GM21529 (cell line): Measurements from ENCODE around the gene SLC25A40.
"Not testable (repeated sequence)": the region's sequence is repeated elsewhere in the genome, so short reads cannot be mapped to it uniquely, and the experiment has no call there.

Experiments used
- ATAC-seq: cut with Tn5 transposase; IDR thresholded peaks from one replicate; pipeline ENCODE4 v1.9.1; 2021; ENCODE audit not compliant: unreplicated experiment

Gene SLC25A40, protein sequence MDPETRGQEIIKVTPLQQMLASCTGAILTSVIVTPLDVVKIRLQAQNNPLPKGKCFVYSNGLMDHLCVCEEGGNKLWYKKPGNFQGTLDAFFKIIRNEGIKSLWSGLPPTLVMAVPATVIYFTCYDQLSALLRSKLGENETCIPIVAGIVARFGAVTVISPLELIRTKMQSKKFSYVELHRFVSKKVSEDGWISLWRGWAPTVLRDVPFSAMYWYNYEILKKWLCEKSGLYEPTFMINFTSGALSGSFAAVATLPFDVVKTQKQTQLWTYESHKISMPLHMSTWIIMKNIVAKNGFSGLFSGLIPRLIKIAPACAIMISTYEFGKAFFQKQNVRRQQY

DNA sequence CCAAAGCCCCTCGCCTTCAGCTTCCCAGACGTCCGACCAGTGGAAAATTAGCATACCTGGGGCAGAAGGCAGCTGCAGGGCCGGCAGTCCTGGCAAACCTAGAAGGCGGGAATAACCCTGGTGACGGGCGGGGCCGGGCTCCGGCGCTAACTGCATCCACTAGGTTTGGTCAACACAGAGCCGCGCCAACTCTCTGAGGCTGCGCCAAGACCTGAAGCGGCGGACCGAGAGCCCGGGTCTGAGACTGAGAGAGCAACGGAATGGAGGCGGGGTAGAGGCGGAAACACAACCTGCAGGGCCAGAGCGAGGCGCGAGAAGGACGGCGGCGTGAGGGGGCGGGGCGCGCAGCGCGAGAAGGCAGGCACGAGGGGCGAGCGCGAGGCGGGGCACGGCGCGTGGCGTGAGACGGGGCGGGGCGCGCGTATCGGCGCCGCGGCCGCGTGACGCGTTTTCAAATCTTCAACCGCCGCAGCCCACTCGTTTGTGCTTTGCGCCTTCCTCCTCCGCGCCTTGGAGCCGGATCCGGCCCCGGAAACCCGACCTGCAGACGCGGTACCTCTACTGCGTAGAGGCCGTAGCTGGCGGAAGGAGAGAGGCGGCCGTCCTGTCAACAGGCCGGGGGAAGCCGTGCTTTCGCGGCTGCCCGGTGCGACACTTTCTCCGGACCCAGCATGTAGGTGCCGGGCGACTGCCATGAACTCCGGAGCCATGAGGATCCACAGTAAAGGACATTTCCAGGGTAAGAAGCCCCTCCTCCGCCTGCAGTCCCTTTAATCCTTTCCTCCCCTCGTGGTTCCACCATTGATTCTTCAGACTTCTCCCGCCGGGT, at the start of gene SLC25A40, which contains the start of gene DBF4:
TSS of gene SLC25A40 (minus strand) at position 321 of the 829 bp plus-strand sequence. CDS start 17,633 bp downstream, outside the sequence.
TSS of gene DBF4 (plus strand) at position 454 of the 829 bp plus-strand sequence. CDS start at position 694, 240 bp downstream.
- ATAC-seq: peak; percentile 89

DNA sequence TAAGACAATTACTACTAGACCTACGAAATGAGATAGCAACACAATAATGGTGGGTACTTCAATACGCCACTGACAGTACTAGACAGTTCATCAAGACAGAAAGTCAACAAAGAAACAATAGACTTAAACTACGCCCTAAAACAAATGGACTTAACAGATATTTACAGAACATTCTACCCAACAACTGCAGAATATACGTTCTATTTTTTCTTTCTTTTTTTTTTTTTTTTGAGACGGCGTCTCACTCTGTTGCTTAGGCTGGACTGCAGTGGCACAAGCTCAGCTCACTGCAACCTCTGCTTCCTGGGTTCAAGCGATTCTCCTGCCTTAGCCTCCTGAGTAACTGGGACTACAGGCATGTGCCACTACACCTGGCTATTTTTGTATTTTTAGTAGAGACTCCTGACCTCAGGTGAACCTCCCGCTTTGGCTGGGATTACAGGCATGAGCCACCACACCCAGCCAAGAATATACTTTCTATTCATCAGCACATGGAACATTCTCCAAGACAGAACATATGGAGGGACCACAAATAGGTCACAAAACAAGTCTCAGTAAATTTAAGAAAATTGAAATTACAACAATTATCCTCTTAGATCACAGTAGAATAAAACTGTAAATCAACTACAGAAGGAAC, 46.7 kb upstream of the SLC25A40 start:
- not testable (repeated sequence) for ATAC-seq

DNA sequence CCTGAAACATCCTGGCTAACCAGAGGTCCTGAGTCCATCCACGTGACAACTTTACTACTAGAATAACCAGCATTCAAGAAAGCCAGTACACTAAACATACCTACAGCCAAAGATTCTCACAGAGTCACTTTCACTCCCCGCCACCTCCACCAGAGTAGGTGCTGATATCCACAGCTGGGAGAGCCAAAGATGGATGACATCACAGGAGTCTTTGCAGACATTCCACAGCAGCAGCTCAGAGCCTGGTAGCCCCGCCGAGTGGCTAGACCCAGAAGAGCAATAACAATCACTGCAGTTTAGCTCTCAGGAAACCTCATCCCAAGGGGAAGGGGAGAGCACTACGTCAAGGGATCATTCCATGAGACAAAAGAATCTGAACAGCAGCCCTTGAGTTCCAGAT, 44.4 kb upstream of the SLC25A40 start:
- no peak for ATAC-seq

DNA sequence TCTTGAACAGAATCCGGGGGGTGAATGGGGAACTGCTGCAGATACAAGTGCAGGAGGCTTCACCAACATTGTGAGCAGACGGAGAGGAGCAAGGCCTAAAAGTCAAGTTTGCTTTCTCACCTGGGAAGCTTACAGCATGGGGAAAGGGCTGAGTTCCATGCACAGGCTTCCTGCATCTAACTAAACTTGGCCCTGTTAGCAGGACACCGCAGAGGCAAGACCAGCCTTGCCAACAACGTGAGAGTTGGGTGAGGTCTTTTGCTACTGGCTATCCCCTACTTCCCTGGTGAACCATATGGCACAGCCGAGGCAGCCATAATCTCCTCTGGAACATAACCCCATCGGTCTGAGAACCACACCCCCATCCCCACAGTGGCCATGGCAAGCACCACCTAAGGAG, 43.7 kb upstream of the SLC25A40 start:
- ATAC-seq: no peak

DNA sequence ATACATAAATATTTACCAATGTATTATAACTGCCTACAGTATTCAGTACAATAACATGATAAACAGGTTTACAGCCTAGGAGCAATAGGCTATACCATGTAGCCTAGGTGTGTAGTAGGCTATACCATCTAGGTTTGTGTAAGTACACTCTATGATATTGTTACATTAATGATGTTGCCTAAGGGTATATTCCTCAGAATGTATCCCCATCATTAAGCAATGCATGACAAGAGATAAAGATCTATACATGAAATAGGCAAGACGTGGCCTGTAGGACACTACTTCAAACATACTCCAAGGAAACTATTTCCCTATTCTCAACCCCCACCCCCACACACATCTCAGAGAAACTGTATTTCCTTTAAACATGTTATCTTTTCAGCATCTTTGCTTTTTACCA, 42.6 kb upstream of the SLC25A40 start:
- ATAC-seq: no peak

DNA sequence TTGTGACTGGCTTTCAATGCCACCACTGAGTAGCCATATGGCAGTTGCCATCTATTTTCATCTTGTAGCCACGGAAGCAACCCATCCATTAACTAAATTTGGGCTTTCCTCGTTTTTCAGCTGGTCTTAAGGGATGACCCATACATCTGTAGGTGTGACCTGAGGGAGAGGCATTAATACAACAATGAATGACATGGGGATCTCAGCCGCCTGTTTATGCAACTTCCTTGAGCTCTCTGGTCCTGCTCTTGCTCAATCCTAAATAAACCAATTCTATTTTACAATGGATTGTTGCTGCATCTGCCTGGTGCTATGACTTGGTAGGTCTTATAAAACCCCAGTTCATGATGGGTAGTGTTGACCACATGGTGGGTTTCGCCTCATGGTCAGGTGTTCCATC, 36.0 kb upstream of the SLC25A40 start:
- no peak for ATAC-seq

DNA sequence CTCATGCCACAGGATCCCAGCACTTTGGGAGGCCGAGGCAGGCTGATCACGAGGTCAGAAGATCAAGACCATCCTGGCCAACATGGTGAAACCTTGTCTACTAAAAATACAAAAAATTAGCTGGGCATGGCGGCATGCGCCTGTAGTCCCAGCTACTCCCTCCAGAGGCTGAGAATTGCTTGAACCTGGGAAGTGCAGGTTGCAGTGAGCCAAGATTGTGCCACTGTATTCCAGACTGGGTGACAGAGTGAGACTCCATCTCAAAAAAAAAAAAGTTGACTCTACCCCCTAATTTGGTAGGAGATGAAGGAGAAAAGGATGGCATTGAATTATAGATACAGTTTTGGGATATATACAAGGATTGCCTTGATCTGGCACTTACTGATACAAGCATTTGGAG, 32.7 kb upstream of the SLC25A40 start:
- not testable (repeated sequence) for ATAC-seq

DNA sequence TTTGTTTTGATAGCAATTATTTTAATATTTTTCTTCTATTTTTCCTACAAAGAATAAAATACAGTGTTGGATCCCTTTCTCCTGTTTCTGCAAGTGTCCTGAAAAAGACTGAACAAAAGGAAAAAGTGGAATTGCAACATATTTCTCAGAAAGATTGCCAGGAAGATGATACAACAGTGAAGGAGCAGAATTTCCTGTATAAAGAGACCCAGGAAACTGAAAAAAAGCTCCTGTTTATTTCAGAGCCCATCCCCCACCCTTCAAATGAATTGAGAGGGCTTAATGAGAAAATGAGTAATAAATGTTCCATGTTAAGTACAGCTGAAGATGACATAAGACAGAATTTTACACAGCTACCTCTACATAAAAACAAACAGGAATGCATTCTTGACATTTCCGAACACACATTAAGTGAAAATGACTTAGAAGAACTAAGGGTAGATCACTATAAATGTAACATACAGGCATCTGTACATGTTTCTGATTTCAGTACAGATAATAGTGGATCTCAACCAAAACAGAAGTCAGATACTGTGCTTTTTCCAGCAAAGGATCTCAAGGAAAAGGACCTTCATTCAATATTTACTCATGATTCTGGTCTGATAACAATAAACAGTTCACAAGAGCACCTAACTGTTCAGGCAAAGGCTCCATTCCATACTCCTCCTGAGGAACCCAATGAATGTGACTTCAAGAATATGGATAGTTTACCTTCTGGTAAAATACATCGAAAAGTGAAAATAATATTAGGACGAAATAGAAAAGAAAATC, 31.2 kb upstream of the SLC25A40 start:
- not testable (repeated sequence) for ATAC-seq

DNA sequence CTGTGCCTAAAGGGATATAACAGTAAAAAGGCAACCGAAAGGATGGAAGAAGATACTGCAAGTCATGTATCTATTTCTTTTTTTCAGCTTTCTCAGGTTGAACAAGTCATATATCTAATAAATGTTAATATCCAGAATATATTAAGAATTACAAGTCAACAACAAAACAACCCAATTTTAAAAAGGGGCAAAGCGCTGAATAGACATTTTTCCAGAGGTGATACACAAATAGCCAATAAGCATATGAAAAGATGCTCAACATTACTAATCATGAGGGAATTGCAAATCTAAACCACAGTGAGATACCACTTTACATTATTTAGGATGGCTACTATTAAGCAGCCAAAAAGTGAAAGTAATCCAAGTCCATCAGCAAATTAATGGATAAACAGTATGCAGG, 23.1 kb upstream of the SLC25A40 start:
- ATAC-seq: no peak

DNA sequence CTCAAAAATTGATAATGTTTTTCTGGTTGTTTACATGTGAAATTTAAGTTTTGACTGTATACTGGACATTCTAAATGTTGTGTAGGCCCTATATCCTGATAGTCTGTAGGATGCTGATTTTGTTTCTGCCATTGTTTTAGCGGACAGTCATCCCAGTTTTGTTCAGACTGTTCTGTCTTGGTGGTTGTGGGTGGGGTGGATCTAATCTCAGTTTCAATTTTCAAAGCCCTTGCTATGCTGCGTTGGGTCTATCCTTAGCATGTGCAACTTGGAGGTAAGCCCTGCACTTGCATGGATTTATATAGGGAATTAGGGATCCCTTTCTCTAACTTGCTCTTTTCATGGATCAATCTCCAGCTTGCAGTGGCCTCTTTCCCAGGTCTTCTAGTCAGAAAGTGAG, 19.2 kb upstream of the SLC25A40 start:
- no peak for ATAC-seq

DNA sequence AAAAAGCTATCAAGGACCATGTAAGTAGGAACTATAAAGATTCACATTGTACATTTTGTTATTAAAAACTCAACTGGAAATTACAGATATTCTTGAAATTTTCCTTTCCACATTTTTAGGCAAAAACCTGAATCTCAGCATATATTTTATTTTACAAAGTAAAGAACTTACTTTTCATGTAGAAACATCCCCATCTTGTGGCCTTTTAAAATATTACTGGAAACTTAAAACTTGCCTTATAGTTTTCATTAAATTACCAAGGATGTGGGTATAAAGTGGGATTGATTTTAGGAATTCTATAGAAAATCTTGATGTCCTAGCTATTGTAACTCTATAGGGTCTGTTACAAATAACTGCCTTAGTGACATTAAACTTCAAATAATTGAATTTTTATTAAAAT, 10.7 kb upstream of the SLC25A40 start:
- ATAC-seq: no peak

DNA sequence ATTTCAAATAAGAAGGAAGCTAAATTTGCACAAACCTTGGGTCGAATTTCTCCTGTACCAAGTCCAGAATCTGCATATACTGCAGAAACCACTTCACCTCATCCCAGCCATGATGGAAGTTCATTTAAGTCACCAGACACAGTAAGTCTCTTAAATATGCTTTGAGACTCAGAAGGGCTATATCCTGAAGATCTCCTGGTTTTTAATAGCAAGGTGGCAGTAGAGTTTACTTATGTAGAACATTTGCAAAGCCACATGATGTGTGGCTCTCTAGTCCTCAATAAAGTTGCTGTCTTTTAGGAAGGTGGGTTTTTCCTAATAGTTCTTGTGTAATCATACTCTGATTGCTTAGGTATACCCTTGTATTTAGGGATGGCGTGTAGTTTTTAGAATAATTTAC, 8.9 kb upstream of the SLC25A40 start:
- ATAC-seq: no peak

DNA sequence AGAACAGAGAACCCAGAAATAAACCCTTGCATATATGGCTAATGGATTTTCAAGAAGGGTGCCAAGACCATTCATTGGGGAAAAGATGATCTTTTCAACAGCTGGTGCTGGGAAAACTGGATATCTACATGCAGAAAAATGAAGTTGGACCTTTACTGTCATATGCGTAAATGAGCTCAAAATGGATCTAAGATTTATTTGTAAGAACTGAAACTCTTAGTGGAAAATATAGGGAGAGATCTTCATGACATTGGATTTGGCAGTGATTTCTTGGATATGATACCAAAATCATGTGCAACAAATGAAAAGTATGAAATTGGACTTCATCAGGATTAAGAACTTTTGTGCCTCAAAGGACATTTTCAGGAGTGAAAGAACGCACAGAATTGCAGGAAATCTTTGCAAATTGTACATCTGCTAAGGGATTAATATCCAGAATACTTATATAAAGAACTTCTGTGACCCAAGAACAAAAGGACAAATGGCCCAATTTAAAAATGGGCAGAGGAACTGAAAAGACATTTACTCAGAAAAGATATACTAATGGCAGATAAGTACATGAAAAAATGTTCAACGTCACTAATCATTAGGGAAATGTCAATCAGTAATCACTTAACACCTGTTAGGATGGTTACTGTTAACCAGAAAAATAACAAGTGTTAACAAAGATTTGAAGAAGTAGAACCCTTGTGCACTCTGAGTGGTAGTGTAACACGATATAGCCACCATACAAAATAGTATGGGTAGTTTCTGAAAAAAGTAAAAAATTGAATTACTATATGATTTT, 6.2 kb upstream of the SLC25A40 start:
- no peak for ATAC-seq

DNA sequence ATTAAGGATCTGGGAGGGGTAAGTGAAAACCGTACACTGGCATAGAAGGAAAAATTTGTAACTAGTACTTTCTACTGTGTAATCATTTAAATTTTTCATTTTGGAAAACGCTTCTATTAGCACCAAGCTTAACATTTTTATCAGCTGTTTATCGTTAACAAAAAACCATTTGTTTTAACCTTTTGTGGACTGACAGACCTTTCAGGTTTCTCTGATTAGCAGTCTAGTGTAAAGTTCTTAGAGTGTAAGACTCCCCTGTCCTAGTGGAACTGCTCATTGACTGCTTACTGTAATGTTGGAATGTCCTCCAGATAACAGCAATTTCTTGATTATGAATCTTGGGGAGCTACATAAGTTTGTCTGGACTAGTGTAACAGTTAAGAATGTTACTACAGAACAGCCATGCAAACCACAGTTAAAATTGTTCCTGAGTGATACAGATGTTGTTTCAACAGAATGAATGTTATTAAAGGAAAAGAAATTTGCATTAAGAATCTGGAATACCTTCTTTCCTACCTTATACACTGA, 2.1 kb upstream of the SLC25A40 start:
- no peak for ATAC-seq

DNA sequence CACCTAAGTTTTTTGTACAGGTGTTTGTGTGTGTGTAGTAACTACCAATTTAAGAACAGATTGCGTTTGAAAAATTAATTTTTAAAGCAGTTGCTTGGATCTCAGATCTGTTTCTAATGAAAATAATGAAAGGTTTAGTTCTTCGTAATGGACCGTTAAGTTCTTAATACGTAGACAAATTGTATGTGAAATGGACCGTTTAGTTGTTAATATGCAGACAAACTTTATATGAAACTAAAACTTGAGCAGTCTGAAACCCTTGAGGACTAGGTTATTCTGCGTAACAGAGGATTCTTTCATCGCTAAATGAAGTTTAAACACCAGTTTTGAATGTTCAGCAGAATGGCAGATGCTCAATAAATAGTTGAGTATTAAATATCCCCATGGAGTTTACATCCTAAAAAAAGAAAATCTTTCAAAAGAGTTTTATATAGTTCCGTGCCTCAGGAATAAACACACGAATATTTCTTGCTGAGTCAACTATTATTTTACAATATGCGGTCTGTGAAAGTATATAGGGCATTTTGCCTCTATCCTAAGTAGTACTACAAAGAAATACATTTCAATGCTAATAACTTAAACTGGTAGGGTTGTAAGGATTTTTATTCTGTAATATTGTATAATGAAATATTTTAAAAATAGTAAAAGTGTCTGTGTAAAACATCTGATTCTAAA, 1.3 kb upstream of the SLC25A40 start:
- no peak for ATAC-seq

DNA sequence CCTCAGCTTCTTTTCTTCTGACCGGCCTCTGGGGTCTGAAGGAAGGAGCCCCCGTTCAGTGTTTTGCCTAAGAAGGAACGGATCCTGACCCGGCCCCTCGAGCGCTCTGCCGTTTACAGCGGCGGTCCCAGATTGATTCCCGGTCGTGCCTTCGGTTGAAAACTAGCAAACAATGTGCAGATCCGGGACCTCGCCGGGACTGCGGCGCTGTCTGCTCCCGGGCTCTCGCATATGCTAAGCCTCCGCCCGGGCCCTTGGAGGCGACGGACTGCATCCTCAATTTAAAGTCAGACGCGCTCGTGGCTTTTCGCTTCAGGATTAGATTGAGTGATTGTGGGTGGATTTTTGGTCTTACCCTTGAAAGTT, 692 bp upstream of the SLC25A40 start:
- peak; percentile 11 for ATAC-seq

DNA sequence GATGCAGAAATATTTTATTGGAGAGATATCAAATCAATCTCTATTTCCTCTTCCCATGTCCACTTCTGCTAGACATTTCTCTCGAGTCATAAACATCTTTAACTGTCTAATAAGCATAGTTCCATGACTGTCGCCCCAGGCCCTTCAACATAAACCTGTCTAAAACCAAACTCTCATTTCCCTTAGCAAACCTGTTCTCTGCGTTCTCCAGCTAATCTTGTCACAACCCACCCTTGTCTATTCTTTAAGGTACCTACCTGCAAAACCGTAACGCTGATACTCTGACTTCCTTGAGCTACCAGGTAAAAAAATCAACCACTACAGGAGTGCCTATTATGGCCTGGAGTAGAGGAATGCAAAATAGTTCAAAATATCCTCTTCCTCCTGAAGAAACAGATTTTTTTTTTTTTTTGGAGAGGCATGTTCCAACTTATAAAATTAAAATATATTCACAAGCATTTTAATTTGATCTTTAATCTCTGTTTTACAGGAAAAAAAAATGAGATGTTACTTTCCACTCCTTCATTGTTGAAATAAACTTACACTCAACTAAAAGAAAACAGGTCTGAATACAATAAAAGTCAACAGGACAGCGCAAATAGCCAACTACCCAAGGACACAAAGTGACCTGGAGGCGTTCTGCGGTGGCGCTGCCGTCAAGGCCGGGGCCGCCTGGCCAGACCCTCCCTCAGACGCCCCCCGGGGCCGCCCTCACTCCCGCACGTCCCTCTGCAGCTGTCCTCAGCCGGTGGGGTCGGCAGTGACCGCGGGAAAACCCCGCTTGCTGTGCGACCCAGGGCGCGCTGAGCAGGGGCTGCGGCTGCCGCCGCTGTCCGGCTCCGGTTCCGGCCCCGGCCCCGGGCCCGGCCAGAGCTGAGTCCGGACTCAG, 765 bp downstream of the SLC25A40 start:
- peak; percentile 14 for ATAC-seq

DNA sequence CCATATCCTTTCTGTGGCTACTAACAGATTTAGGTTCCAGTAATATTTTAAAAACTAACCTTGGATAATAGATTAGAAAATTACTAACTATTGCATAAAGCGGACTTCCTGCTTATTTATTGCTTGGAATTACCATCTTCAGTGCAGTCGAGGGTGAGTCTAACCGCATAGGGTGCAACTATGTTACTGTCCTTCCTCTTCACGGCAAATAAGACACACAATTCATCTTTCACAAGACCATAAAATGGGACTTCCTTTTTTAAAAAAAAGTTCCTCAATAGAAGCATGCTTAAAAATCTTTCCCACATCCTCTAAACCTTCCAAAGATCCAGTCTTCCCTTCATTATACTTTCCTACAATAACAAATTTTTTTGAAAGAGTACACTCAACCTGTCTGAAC, 2.1 kb downstream of the SLC25A40 start:
- no peak for ATAC-seq
